CD4-positive, alpha-beta T cell (primary cell): ENCODE results near the gene DDX6. TPM values are rescaled to one million over a fixed set of nuclear protein-coding genes. Genes with fewer than 3 reads are reported as not detected.
"Not testable (repeated sequence)": the region's sequence is repeated elsewhere in the genome, so short reads cannot be mapped to it uniquely, and the experiment has no call there.

Source experiments
- ATAC-seq: fragments of 200-7000 bp; cut with Tn5 transposase; one replicate; pipeline ENCODE4 v1.10.0; 2022; ENCODE audit warnings: mild to moderate bottlenecking; ENCODE audit not compliant: poor library complexity
- CTCF ChIA-PET: fragments of 350-600 bp; sonication (Branson Sonifier 250); formaldehyde crosslinking; loops from one replicate; lab custom pipeline; 2021; ENCODE audit warnings: antibody characterized with exemption, inconsistent platforms; lab: Charles Lee
- POLR2A ChIA-PET: fragments of 350-600 bp; sonication (Branson Sonifier 250); formaldehyde crosslinking; loops from one replicate; lab custom pipeline; 2021; ENCODE audit warnings: antibody characterized with exemption, inconsistent platforms; lab: Charles Lee
- DNase-seq, 14 experiments: peaks; one replicate each; pipeline ENCODE4 v3.0.0-alpha.2; 2013 to 2020; ENCODE audit warnings: mixed read lengths in 2 of 14
- H3K27ac ChIP-seq, 2 donors: one replicate each; pipeline versions ENCODE4 v1.5.1 to v1.7.0; 2013; ENCODE audit warnings: low read length in 2 of 2, low read depth in 1 of 2, mild to moderate bottlenecking in 1 of 2
- H3K27me3 ChIP-seq, 2 experiments: 1 replicate in 1 of 2; 2 replicates in 1 of 2; pipeline versions ENCODE4 v1.6.1 to v1.7.0; 2013; ENCODE audit warnings: low read length in 2 of 2, control low read depth in 1 of 2, mild to moderate bottlenecking in 1 of 2, moderate library complexity in 1 of 2; ENCODE audit not compliant: insufficient read depth in 2 of 2, control insufficient read depth in 1 of 2
- H3K36me3 ChIP-seq: one replicate; pipeline ENCODE4 v1.6.1; 2013; ENCODE audit warnings: low read length, control low read depth; ENCODE audit not compliant: insufficient read depth
- H3K4me1 ChIP-seq: one replicate; pipeline ENCODE4 v1.6.1; 2013; ENCODE audit warnings: low read length, control low read depth; ENCODE audit not compliant: insufficient read depth
- H3K4me3 ChIP-seq: one replicate; pipeline ENCODE4 v1.5.1; 2013; ENCODE audit warnings: mild to moderate bottlenecking, low read length, moderate library complexity
- H3K9me3 ChIP-seq, 2 experiments: 1 replicate in 1 of 2; 2 replicates in 1 of 2; pipeline versions ENCODE4 v1.6.1 to v1.7.0; 2013; ENCODE audit warnings: low read length in 2 of 2, mild to moderate bottlenecking in 2 of 2, control low read depth in 1 of 2, moderate library complexity in 1 of 2; ENCODE audit not compliant: control insufficient read depth in 1 of 2, insufficient read depth in 1 of 2
- H3K27ac Mint-ChIP-seq: one replicate; pipeline ENCODE4 v1.8.0; 2020; ENCODE audit warnings: mixed read lengths
- H3K27me3 Mint-ChIP-seq: one replicate; pipeline ENCODE4 v1.8.0; 2021; ENCODE audit warnings: mixed read lengths
- H3K36me3 Mint-ChIP-seq: one replicate; pipeline ENCODE4 v1.8.0; 2021; ENCODE audit warnings: low read depth, mixed read lengths
- H3K4me1 Mint-ChIP-seq: one replicate; pipeline ENCODE4 v1.8.0; 2021; ENCODE audit warnings: low read depth, mixed read lengths
- H3K4me3 Mint-ChIP-seq: one replicate; pipeline ENCODE4 v1.8.0; 2020; ENCODE audit warnings: mild to moderate bottlenecking, mixed read lengths
- H3K9me3 Mint-ChIP-seq: one replicate; pipeline ENCODE4 v1.8.0; 2020; ENCODE audit warnings: mixed read lengths
- CTCF ChIP-seq: fragments of 200-600 bp; IDR thresholded peaks from one replicate; pipeline ENCODE4 v1.8.0; 2022; ENCODE audit warnings: antibody characterized with exemption, mild to moderate bottlenecking
- intact Hi-C, 2 experiments: fragments of 100-400 bp; cut with DNase I in 1 of 2; cut with micrococcal nuclease in 1 of 2; formaldehyde crosslinking; loops; one replicate each; pipeline versions ENCODE4 v1.15.1 to v1.9.0; 2023 to 2025; cut with DNase I, micrococcal nuclease
- total RNA-seq, 174 experiments: library from RNA in 2 of 174; stranded (reverse) in 2 of 174; gene quantifications; one replicate each; pipeline ENCODE4 v1.2.3 and lab custom pipeline; 2021 to 2026

Gene DDX6
- total RNA-seq, 2 experiments from 2014 or later: 341 to 355 TPM

- H3K4me3 ChIP-seq: no peak overlapping the region
- no peaks in the 10 kb centered on the region for H3K36me3 ChIP-seq
- H3K9me3 Mint-ChIP-seq: no peaks in the 10 kb centered on the region
- no peak for ATAC-seq
- no peaks in the 10 kb centered on the region for H3K4me1 ChIP-seq
- CTCF ChIA-PET: interaction anchor here (0.9 kb wide), 1 partner anchor 44 kb away, joined by 4 read pairs; no protein-coding TSS in a partner anchor
- H3K27ac Mint-ChIP-seq: no peak overlapping the region
- H3K4me1 Mint-ChIP-seq: no peaks in the 10 kb centered on the region
- H3K36me3 Mint-ChIP-seq: no peaks in the 10 kb centered on the region
- H3K9me3 ChIP-seq: peaks cover 0 to 4% of the 10 kb centered on the region in 2 experiments
- intact Hi-C loops: no loop called here
- DNase-seq: no peak
- no peaks in the 10 kb centered on the region for H3K27me3 Mint-ChIP-seq
- no peak overlapping the region for H3K27ac ChIP-seq
- POLR2A ChIA-PET: no interaction called here
- TF ChIP-seq CTCF: no peak
- no peak overlapping the region for H3K4me3 Mint-ChIP-seq
- H3K27me3 ChIP-seq: no peaks in the 10 kb centered on the region
Measured at GRCh38 chr11:118734031-118734430, 56.9 kb downstream of the DDX6 start.

- H3K9me3 ChIP-seq, H3K4me3 ChIP-seq, intact Hi-C loops, H3K36me3 ChIP-seq, H3K4me3 Mint-ChIP-seq, H3K4me1 ChIP-seq, H3K27me3 Mint-ChIP-seq, DNase-seq, H3K4me1 Mint-ChIP-seq, CTCF ChIA-PET, H3K36me3 Mint-ChIP-seq, ATAC-seq, H3K27ac Mint-ChIP-seq, H3K27ac ChIP-seq, POLR2A ChIA-PET, H3K27me3 ChIP-seq, H3K9me3 Mint-ChIP-seq: not testable (repeated sequence)
Measured at GRCh38 chr11:118729753-118730152, 61.2 kb downstream of the DDX6 start.

GRCh38 chr11:118728112-118728511 lies 62.9 kb downstream of the DDX6 start:
- H3K4me3 Mint-ChIP-seq, H3K27ac ChIP-seq, H3K4me1 ChIP-seq, ATAC-seq, H3K27me3 Mint-ChIP-seq, DNase-seq, H3K9me3 Mint-ChIP-seq, H3K9me3 ChIP-seq, H3K27ac Mint-ChIP-seq, H3K36me3 ChIP-seq, H3K4me3 ChIP-seq, H3K4me1 Mint-ChIP-seq, H3K27me3 ChIP-seq, intact Hi-C loops, H3K36me3 Mint-ChIP-seq, POLR2A ChIA-PET: not testable (repeated sequence)
- CTCF ChIA-PET: interaction anchor here (1.1 kb wide), 1 partner anchor 38 kb away, joined by 3 read pairs; no protein-coding TSS in a partner anchor

- H3K9me3 Mint-ChIP-seq, CTCF ChIA-PET, ATAC-seq, H3K4me1 ChIP-seq, DNase-seq, H3K4me3 Mint-ChIP-seq, H3K27ac ChIP-seq, H3K36me3 ChIP-seq, H3K36me3 Mint-ChIP-seq, H3K4me3 ChIP-seq, H3K27me3 ChIP-seq, intact Hi-C loops, POLR2A ChIA-PET, H3K4me1 Mint-ChIP-seq, H3K27ac Mint-ChIP-seq, H3K9me3 ChIP-seq, H3K27me3 Mint-ChIP-seq: not testable (repeated sequence)
Measured at GRCh38 chr11:118727721-118728066, 63.3 kb downstream of the DDX6 start.

- intact Hi-C loops, H3K27me3 ChIP-seq, DNase-seq, H3K9me3 ChIP-seq, H3K4me1 ChIP-seq, H3K4me1 Mint-ChIP-seq, H3K27ac Mint-ChIP-seq, POLR2A ChIA-PET, H3K9me3 Mint-ChIP-seq, H3K4me3 ChIP-seq, H3K36me3 Mint-ChIP-seq, CTCF ChIA-PET, H3K4me3 Mint-ChIP-seq, H3K27ac ChIP-seq, ATAC-seq, H3K36me3 ChIP-seq, H3K27me3 Mint-ChIP-seq: not testable (repeated sequence)
Measured at GRCh38 chr11:118727001-118727720, 63.8 kb downstream of the DDX6 start.

GRCh38 chr11:118721478-118722015 lies 69.4 kb downstream of the DDX6 start:
- H3K36me3 Mint-ChIP-seq, intact Hi-C loops, H3K9me3 Mint-ChIP-seq, H3K27ac ChIP-seq, DNase-seq, H3K4me1 Mint-ChIP-seq, H3K27ac Mint-ChIP-seq, H3K4me3 ChIP-seq, H3K36me3 ChIP-seq, POLR2A ChIA-PET, ATAC-seq, H3K27me3 Mint-ChIP-seq, H3K4me3 Mint-ChIP-seq, H3K4me1 ChIP-seq, H3K9me3 ChIP-seq, H3K27me3 ChIP-seq, CTCF ChIA-PET: not testable (repeated sequence)
